Lower leg skin (tissue), 3 donors: Measurements from ENCODE around the gene RASGRP4.

Source experiments
- CTCF ChIP-seq, 3 donors: fragments of 450-650 bp; IDR thresholded peaks; one replicate each; pipeline ENCODE4 v1.5.1; 2016; ENCODE audit warnings: antibody characterized with exemption in 3 of 3, mild to moderate bottlenecking in 3 of 3, moderate library complexity in 2 of 3
- POLR2A ChIP-seq, 2 donors: fragments of 450-650 bp; IDR thresholded peaks; one replicate each; pipeline ENCODE4 v1.6.1; 2016 to 2017; ENCODE audit warnings: antibody characterized with exemption in 2 of 2, mild to moderate bottlenecking in 1 of 2, moderate library complexity in 1 of 2

GRCh38 chr19:38405276-38405675 lies 20.7 kb downstream of the RASGRP4 start:
- TF ChIP-seq POLR2A (IDR thresholded peaks at IDR 0.05) (no peak), CTCF (IDR thresholded peaks at IDR 0.05) (no peak)
